ENCODE results near the gene UBE3B. TPM values are rescaled to one million over a fixed set of nuclear protein-coding genes. Genes with fewer than 3 reads are reported as not detected.
"Not testable (repeated sequence)": the region's sequence is repeated elsewhere in the genome, so short reads cannot be mapped to it uniquely, and the experiment has no call there.

Gene UBE3B
- total and polyA plus RNA-seq, 2 donors (not counting 1 experiment from before 2014, with no cell fraction given): 27.2 to 52.1 TPM

- ChIA-PET CTCF (interaction anchor here (2.0 kb wide), 1 partner anchor 10 kb away, joined by 6 read pairs; no protein-coding TSS in a partner anchor), POLR2A (no interaction called here)
- Mint-ChIP-seq H3K27ac (no peak overlapping the region), H3K4me3 (no peak overlapping the region), H3K4me1 (peaks cover 8% of the 10 kb centered on the region), H3K27me3 (no peaks in the 10 kb centered on the region), H3K9me3 (ENCODE audit: insufficient read depth) (no peaks in the 10 kb centered on the region)
- DNase-seq (no peak), ATAC-seq (ENCODE audit: low read depth) (no peak)
- Histone ChIP-seq H3K36me3 (replicated peaks in 1 of 2; ENCODE audit: control extremely low read depth in 1 of 2, control insufficient read depth in 1 of 2, extremely low read depth in 1 of 2, insufficient read depth in 2 of 2, low read length in 1 of 2) (no peaks in the 10 kb centered on the region), H3K4me3 (ENCODE audit: control extremely low read depth in 1 of 5, extremely low read depth in 1 of 5, insufficient read depth in 1 of 5, low read depth in 2 of 5, low read length in 4 of 5) (no peak overlapping the region), H3K9ac (ENCODE audit: low read length) (no peak overlapping the region), H2AFZ (ENCODE audit: insufficient read depth, low read depth, low read length, poor library complexity, severe bottlenecking) (no peak overlapping the region), H4K20me1 (ENCODE audit: control insufficient read depth, insufficient read depth, low read length, poor library complexity, severe bottlenecking) (no peaks in the 10 kb centered on the region), H3K4me1 (ENCODE audit: control insufficient read depth in 2 of 2, insufficient read depth in 2 of 2, low read length in 2 of 2) (peaks cover 5 to 7% of the 10 kb centered on the region in 2 donors), H3K4me2 (replicated peaks; ENCODE audit: low read depth, low read length, poor library complexity, severe bottlenecking) (no peak overlapping the region), H3K79me2 (ENCODE audit: control insufficient read depth, insufficient read depth, low read length) (no peaks in the 10 kb centered on the region), H3K27me3 (replicated peaks in 1 of 4; ENCODE audit: control extremely low read depth in 1 of 4, control insufficient read depth in 3 of 4, insufficient read depth in 4 of 4, low read length in 3 of 4) (peaks cover 0 to 5% (median 0%) of the 10 kb centered on the region in 4 experiments), H3K27ac (ENCODE audit: low read length in 2 of 2) (no peak overlapping the region), H3K9me3 (ENCODE audit: control extremely low read depth in 1 of 3, control insufficient read depth in 2 of 3, insufficient read depth in 1 of 3, low read length in 2 of 3) (no peaks in the 10 kb centered on the region)
- intact Hi-C loops (cut with micrococcal nuclease): no loop called here
- TF ChIP-seq EZH2 (IDR thresholded peaks at IDR 0.05; ENCODE audit: borderline replicate concordance, insufficient read depth, low read depth, low read length, poor library complexity, severe bottlenecking) (no peak), CTCF (IDR thresholded peaks at IDR 0.05) (no peak)
- WGBS (ENCODE audit: insufficient coverage): 80% methylated on average over 1 of the region's 7 CpGs
These were observed 41.3 kb upstream of the UBE3B start for GRCh38 chr12:109436188-109436560.

GRCh38 chr12:109439181-109439580, 38.3 kb upstream of the UBE3B start:
- intact Hi-C loops (cut with micrococcal nuclease): no loop called here
- Mint-ChIP-seq H3K4me3 (no peak overlapping the region), H3K4me1 (no peaks in the 10 kb centered on the region), H3K27me3 (no peaks in the 10 kb centered on the region), H3K27ac (no peak overlapping the region), H3K9me3 (ENCODE audit: insufficient read depth) (no peaks in the 10 kb centered on the region)
- Histone ChIP-seq H4K20me1 (ENCODE audit: control insufficient read depth, insufficient read depth, low read length, poor library complexity, severe bottlenecking) (no peaks in the 10 kb centered on the region), H3K79me2 (ENCODE audit: control insufficient read depth, insufficient read depth, low read length) (no peaks in the 10 kb centered on the region), H2AFZ (ENCODE audit: insufficient read depth, low read depth, low read length, poor library complexity, severe bottlenecking) (no peak overlapping the region), H3K27me3 (replicated peaks in 1 of 4; ENCODE audit: control extremely low read depth in 1 of 4, control insufficient read depth in 3 of 4, insufficient read depth in 4 of 4, low read length in 3 of 4) (no peaks in the 10 kb centered on the region), H3K27ac (ENCODE audit: low read length in 2 of 2) (no peak overlapping the region), H3K9me3 (ENCODE audit: control extremely low read depth in 1 of 3, control insufficient read depth in 2 of 3, insufficient read depth in 1 of 3, low read length in 2 of 3) (no peaks in the 10 kb centered on the region), H3K9ac (ENCODE audit: low read length) (no peak overlapping the region), H3K4me3 (ENCODE audit: control extremely low read depth in 1 of 5, extremely low read depth in 1 of 5, insufficient read depth in 1 of 5, low read depth in 2 of 5, low read length in 4 of 5) (no peak overlapping the region), H3K4me1 (ENCODE audit: control insufficient read depth in 2 of 2, insufficient read depth in 2 of 2, low read length in 2 of 2) (no peaks in the 10 kb centered on the region), H3K4me2 (replicated peaks; ENCODE audit: low read depth, low read length, poor library complexity, severe bottlenecking) (no peak overlapping the region), H3K36me3 (replicated peaks in 1 of 2; ENCODE audit: control extremely low read depth in 1 of 2, control insufficient read depth in 1 of 2, extremely low read depth in 1 of 2, insufficient read depth in 2 of 2, low read length in 1 of 2) (no peaks in the 10 kb centered on the region)
- TF ChIP-seq EZH2 (IDR thresholded peaks at IDR 0.05; ENCODE audit: borderline replicate concordance, insufficient read depth, low read depth, low read length, poor library complexity, severe bottlenecking) (no peak), CTCF (IDR thresholded peaks at IDR 0.05) (no peak)
- CTCF ChIA-PET: interaction anchor here (0.6 kb wide), 1 partner anchor 12 kb away, joined by 4 read pairs; no protein-coding TSS in a partner anchor
- POLR2A ChIA-PET: no interaction called here
- WGBS (ENCODE audit: insufficient coverage): 92% methylated on average over 2 of the region's 6 CpGs
- DNase-seq: no peak
- ATAC-seq (ENCODE audit: low read depth): no peak

- H3K9ac ChIP-seq (ENCODE audit: low read length); intact Hi-C loops (cut with micrococcal nuclease); H3K27ac ChIP-seq (ENCODE audit: low read length in 2 of 2); H3K27me3 ChIP-seq (replicated peaks in 1 of 4; ENCODE audit: control extremely low read depth in 1 of 4, control insufficient read depth in 3 of 4, insufficient read depth in 4 of 4, low read length in 3 of 4); H3K4me1 Mint-ChIP-seq; H3K4me3 Mint-ChIP-seq; ATAC-seq (ENCODE audit: low read depth); H3K9me3 ChIP-seq (ENCODE audit: control extremely low read depth in 1 of 3, control insufficient read depth in 2 of 3, insufficient read depth in 1 of 3, low read length in 2 of 3); H3K9me3 Mint-ChIP-seq (ENCODE audit: insufficient read depth); CTCF ChIA-PET; H3K4me3 ChIP-seq (ENCODE audit: control extremely low read depth in 1 of 5, extremely low read depth in 1 of 5, insufficient read depth in 1 of 5, low read depth in 2 of 5, low read length in 4 of 5); POLR2A ChIA-PET; H2AFZ ChIP-seq (ENCODE audit: insufficient read depth, low read depth, low read length, poor library complexity, severe bottlenecking); H4K20me1 ChIP-seq (ENCODE audit: control insufficient read depth, insufficient read depth, low read length, poor library complexity, severe bottlenecking); H3K36me3 ChIP-seq (replicated peaks in 1 of 2; ENCODE audit: control extremely low read depth in 1 of 2, control insufficient read depth in 1 of 2, extremely low read depth in 1 of 2, insufficient read depth in 2 of 2, low read length in 1 of 2); DNase-seq; H3K27me3 Mint-ChIP-seq; H3K4me1 ChIP-seq (ENCODE audit: control insufficient read depth in 2 of 2, insufficient read depth in 2 of 2, low read length in 2 of 2); H3K4me2 ChIP-seq (replicated peaks; ENCODE audit: low read depth, low read length, poor library complexity, severe bottlenecking); H3K27ac Mint-ChIP-seq; H3K79me2 ChIP-seq (ENCODE audit: control insufficient read depth, insufficient read depth, low read length): not testable (repeated sequence)
- 98% methylated on average over 12 of the region's 13 CpGs for WGBS (ENCODE audit: insufficient coverage)
These were observed 37.5 kb upstream of the UBE3B start for GRCh38 chr12:109439951-109440350.

Data from B cell (primary cell).